Sigmoid colon (tissue), 7 donors: Measurements from ENCODE around the gene STAT4. TPM values are rescaled to one million over a fixed set of nuclear protein-coding genes. Genes with fewer than 3 reads are reported as not detected.

Experiments used
- DNase-seq: peaks from one replicate; pipeline ENCODE4 v3.0.0-alpha.2; 2019
- H3K27ac ChIP-seq, 4 donors: fragments of 200-600 bp; sonication (generic); one replicate each; pipeline ENCODE4 v1.5.1; 2016 to 2019; ENCODE audit warnings: mild to moderate bottlenecking in 1 of 4
- H3K27me3 ChIP-seq, 3 donors: fragments of 200-600 bp; sonication (generic); one replicate each; pipeline ENCODE4 v1.5.1; 2019; ENCODE audit warnings: mild to moderate bottlenecking in 1 of 3
- H3K36me3 ChIP-seq, 4 donors: fragments of 200-600 bp; sonication (generic); one replicate each; pipeline ENCODE4 v1.5.1; 2016 to 2019
- H3K4me1 ChIP-seq, 4 donors: fragments of 200-600 bp; sonication (generic); one replicate each; pipeline ENCODE4 v1.5.1; 2017 to 2019
- H3K4me3 ChIP-seq, 4 donors: fragments of 200-600 bp; sonication (generic); one replicate each; pipeline ENCODE4 v1.5.1; 2017 to 2019; ENCODE audit warnings: mild to moderate bottlenecking in 2 of 4, moderate library complexity in 1 of 4
- H3K9me3 ChIP-seq, 4 donors: fragments of 200-600 bp in 3 of 4; sonication (generic) in 3 of 4; one replicate each; pipeline versions ENCODE4 v1.5.1 to v1.6.1; 2013 to 2019
- CTCF ChIP-seq, 4 experiments: fragments of 450-650 bp in 3 of 4; fragments of 200-600 bp in 1 of 4; IDR thresholded peaks; one replicate each; pipeline ENCODE4 v1.5.1; 2016 to 2019; ENCODE audit warnings: antibody characterized with exemption in 4 of 4, mild to moderate bottlenecking in 3 of 4, moderate library complexity in 2 of 4
- EP300 ChIP-seq, 4 donors: sonication (generic); formaldehyde crosslinking; IDR thresholded peaks; one replicate each; pipeline ENCODE4 v1.6.1; 2017; ENCODE audit warnings: antibody characterized with exemption in 4 of 4
- POLR2A ChIP-seq, 2 donors: fragments of 450-650 bp; IDR thresholded peaks; one replicate each; pipeline ENCODE4 v1.6.1; 2016; ENCODE audit warnings: antibody characterized with exemption in 2 of 2, mild to moderate bottlenecking in 2 of 2, moderate library complexity in 2 of 2
- POLR2AphosphoS5 ChIP-seq, 4 donors: sonication (generic); formaldehyde crosslinking; IDR thresholded peaks; one replicate each; pipeline ENCODE4 v1.6.1; 2017; ENCODE audit warnings: antibody characterized with exemption in 4 of 4
- WGBS, 2 donors: extraction: QIAGEN DNeasy Blood & Tissue Kit; methylation state at CpG; one replicate each; pipeline ENCODE4 v1.1.7; 2013; 5-methylcytosine and 5-hydroxymethylcytosine counted together
- intact Hi-C: fragments of 100-400 bp; cut with DNase I; formaldehyde crosslinking; loops from one replicate; pipeline ENCODE4 v1.15.1; 2023
- polyA plus RNA-seq, 3 donors: library from polyadenylated mRNA; stranded (reverse); fragments of 200-250 nt; gene quantifications; one replicate each; pipeline ENCODE4 v1.2.3, GENCODE V29; 2013
- total RNA-seq, 4 donors: library from RNA; depleted of rRNA; stranded (reverse); fragments of >200 nt; gene quantifications; one replicate each; pipeline ENCODE4 v1.1.0, GENCODE V29; 2016
- donor health status: healthy with polysubstance abuse.
- donor health status: Bipolar disorder and iron deficiency.
- donor health status: healthy.

Gene STAT4
- total and polyA plus RNA-seq, 7 donors = 0.46 to 4.6 (median 0.70) TPM; not detected in 1

GRCh38 chr2:191100216-191100615 lies 50.6 kb downstream of the STAT4 start:
- Histone ChIP-seq H3K4me3 (no peak overlapping the region), H3K36me3 (no peaks in the 10 kb centered on the region), H3K4me1 (no peaks in the 10 kb centered on the region), H3K9me3 (peaks cover 0 to 3% (median 0%) of the 10 kb centered on the region in 4 donors), H3K27ac (no peak overlapping the region), H3K27me3 (no peaks in the 10 kb centered on the region)
- no peak for TF ChIP-seq CTCF (IDR thresholded peaks at IDR 0.05)
- TF ChIP-seq EP300 (IDR thresholded peaks at IDR 0.05) = no peak
- no peak for TF ChIP-seq POLR2AphosphoS5 (IDR thresholded peaks at IDR 0.05)
- TF ChIP-seq POLR2A (IDR thresholded peaks at IDR 0.05) = no peak
- intact Hi-C loops = no loop called here
- DNase-seq = no peak
- 93% methylated on average over 5 of the region's 5 CpGs for WGBS, 2 donors

GRCh38 chr2:191087311-191087710 lies 63.5 kb downstream of the STAT4 start:
- no peaks in the 10 kb centered on the region for H3K36me3 ChIP-seq
- DNase-seq = no peak
- no peaks in the 10 kb centered on the region for H3K4me1 ChIP-seq
- H3K27me3 ChIP-seq = no peaks in the 10 kb centered on the region
- no peak overlapping the region for H3K4me3 ChIP-seq
- intact Hi-C loops = no loop called here
- H3K27ac ChIP-seq = no peak overlapping the region
- H3K9me3 ChIP-seq = no peaks in the 10 kb centered on the region
- 96 to 99% methylated on average over 2 of the region's 2 CpGs for WGBS, 2 donors
- no peak for TF ChIP-seq POLR2AphosphoS5 (IDR thresholded peaks at IDR 0.05)
- TF ChIP-seq CTCF (IDR thresholded peaks at IDR 0.05) = no peak
- no peak for TF ChIP-seq EP300 (IDR thresholded peaks at IDR 0.05)
- TF ChIP-seq POLR2A (IDR thresholded peaks at IDR 0.05) = no peak

- DNase-seq = no peak
- no peak for TF ChIP-seq EP300 (IDR thresholded peaks at IDR 0.05)
- TF ChIP-seq POLR2A (IDR thresholded peaks at IDR 0.05) = no peak
- no peak for TF ChIP-seq POLR2AphosphoS5 (IDR thresholded peaks at IDR 0.05)
- no peak for TF ChIP-seq CTCF (IDR thresholded peaks at IDR 0.05)
- Histone ChIP-seq H3K27ac (no peak overlapping the region), H3K9me3 (no peaks in the 10 kb centered on the region), H3K27me3 (no peaks in the 10 kb centered on the region), H3K4me3 (no peak overlapping the region), H3K4me1 (no peaks in the 10 kb centered on the region), H3K36me3 (no peaks in the 10 kb centered on the region)
- intact Hi-C loops = no loop called here
Measured at GRCh38 chr2:191086706-191087105, 64.1 kb downstream of the STAT4 start.

- Histone ChIP-seq H3K4me1 (no peaks in the 10 kb centered on the region), H3K9me3 (no peaks in the 10 kb centered on the region), H3K4me3 (no peak overlapping the region), H3K36me3 (no peaks in the 10 kb centered on the region), H3K27ac (no peak overlapping the region), H3K27me3 (no peaks in the 10 kb centered on the region)
- WGBS, 2 donors = 88 to 93% methylated on average over 3 of the region's 3 CpGs
- TF ChIP-seq POLR2AphosphoS5 (IDR thresholded peaks at IDR 0.05) (no peak), CTCF (IDR thresholded peaks at IDR 0.05) (no peak), EP300 (IDR thresholded peaks at IDR 0.05) (no peak), POLR2A (IDR thresholded peaks at IDR 0.05) (no peak)
- intact Hi-C loops = no loop called here
- DNase-seq = no peak
Measured at GRCh38 chr2:191083540-191083939, 67.3 kb downstream of the STAT4 start.

- intact Hi-C loops = no loop called here
- Histone ChIP-seq H3K4me3 (no peak overlapping the region), H3K27me3 (no peaks in the 10 kb centered on the region), H3K4me1 (no peaks in the 10 kb centered on the region), H3K27ac (no peak overlapping the region), H3K9me3 (no peaks in the 10 kb centered on the region), H3K36me3 (no peaks in the 10 kb centered on the region)
- no peak for TF ChIP-seq POLR2AphosphoS5 (IDR thresholded peaks at IDR 0.05)
- 72 to 82% methylated on average over 2 of the region's 2 CpGs for WGBS, 2 donors
- no peak for DNase-seq
Measured at GRCh38 chr2:191082321-191082720, 68.5 kb downstream of the STAT4 start.
